Mammary epithelial cell (primary cell): ENCODE measurements around the gene SMIM41.

Experiments
- CTCF ChIP-seq, 2 donors: IDR thresholded peaks in 1 of 2; conservative IDR thresholded peaks in 1 of 2; 2 replicates each; pipeline ENCODE4 v1.5.1; 2011 to 2012; ENCODE audit warnings: inconsistent platforms in 2 of 2, low read length in 2 of 2, mild to moderate bottlenecking in 2 of 2, control low read depth in 1 of 2, low read depth in 1 of 2; ENCODE audit not compliant: insufficient read depth in 1 of 2; ENCODE audit errors: extremely low read depth in 1 of 2
- EZH2 ChIP-seq: IDR thresholded peaks from 2 replicates; pipeline ENCODE4 v1.6.1; 2012; ENCODE audit warnings: low read length, inconsistent platforms, borderline replicate concordance

GRCh38 chr12:52120951-52121823, 41.7 kb downstream of the SMIM41 start:
- TF ChIP-seq CTCF (conservative IDR thresholded peaks at IDR 0.05 in 1 of 2, IDR thresholded peaks at IDR 0.05 in 1 of 2; ENCODE audit: extremely low read depth in 1 of 2, insufficient read depth in 1 of 2, low read depth in 1 of 2, low read length in 2 of 2) (no peak), EZH2 (no peak)
